ENCODE data around the gene PDGFC. TPM values are rescaled to one million over a fixed set of nuclear protein-coding genes. Genes with fewer than 3 reads are reported as not detected.

PDGFC gene
- total RNA-seq, 1 experiment from 2014 or later: 64.5 TPM

DNA sequence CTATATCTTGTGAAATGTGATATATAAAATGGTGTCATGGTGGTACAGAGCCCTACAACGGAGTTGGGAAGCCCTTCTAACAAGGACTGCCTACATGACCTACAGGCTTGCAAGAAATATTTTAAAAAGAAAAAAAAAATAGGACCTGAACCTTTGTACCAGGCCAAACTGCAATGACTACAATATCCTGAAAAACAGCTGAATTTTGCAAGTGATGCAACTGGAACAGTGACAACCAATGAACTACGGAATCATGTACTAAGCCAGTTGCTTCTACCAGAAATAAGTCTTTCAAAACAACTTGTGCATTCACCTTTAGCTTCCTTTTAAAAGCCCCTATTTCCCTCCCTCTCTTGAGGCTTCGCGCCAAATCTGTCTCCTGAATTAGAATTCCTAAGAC, 58.4 kb downstream of the PDGFC start:
- intact Hi-C loops (cut with micrococcal nuclease; ENCODE audit: unreplicated experiment): no loop called here
- no peak overlapping the region for H3K4me3 Mint-ChIP-seq (ENCODE audit: low read depth, unreplicated experiment)
- H3K27ac Mint-ChIP-seq (ENCODE audit: unreplicated experiment): no peak overlapping the region
- peaks cover 6% of the 10 kb centered on the region for H3K36me3 Mint-ChIP-seq (ENCODE audit: insufficient read depth, unreplicated experiment)
- no peak for TF ChIP-seq CTCF (IDR thresholded peaks at IDR 0.05; ENCODE audit: unreplicated experiment)
- no peaks in the 10 kb centered on the region for H3K9me3 Mint-ChIP-seq (ENCODE audit: low read depth, unreplicated experiment)
- H3K27me3 Mint-ChIP-seq (ENCODE audit: unreplicated experiment): no peaks in the 10 kb centered on the region
- CTCF ChIA-PET: no interaction called here
- no TSS peak for BruUV-seq (replicated peaks)
- no peak for DNase-seq
- H3K4me1 Mint-ChIP-seq (ENCODE audit: low read depth, unreplicated experiment): peaks cover 7% of the 10 kb centered on the region

- H3K4me3 Mint-ChIP-seq (ENCODE audit: low read depth, unreplicated experiment): no peak overlapping the region
- CTCF ChIA-PET: no interaction called here
- intact Hi-C loops (cut with micrococcal nuclease; ENCODE audit: unreplicated experiment): no loop called here
Observed at GRCh38 chr4:156909010-156909409, 62.6 kb downstream of the PDGFC start.

DNA sequence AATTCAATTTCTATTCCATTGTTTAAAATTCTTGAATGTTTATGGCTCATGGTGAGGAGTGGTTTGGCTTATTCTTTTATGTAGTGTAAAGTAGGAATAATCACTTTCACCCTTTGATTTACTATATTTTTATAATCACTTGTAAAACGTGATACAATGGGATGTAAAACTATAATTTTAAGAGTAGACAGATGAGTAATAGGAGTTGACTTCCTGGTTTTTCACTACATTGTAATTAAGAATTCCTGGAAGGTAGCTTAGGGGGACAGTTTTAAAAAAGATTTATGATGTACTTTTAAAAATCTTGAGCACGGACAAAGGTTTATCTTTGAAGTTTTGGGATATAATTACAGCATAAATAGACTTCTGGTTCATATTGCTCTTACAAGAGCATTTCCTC, 65.3 kb downstream of the PDGFC start:
- no peaks in the 10 kb centered on the region for H3K9me3 Mint-ChIP-seq (ENCODE audit: low read depth, unreplicated experiment)
- peaks cover 11% of the 10 kb centered on the region for H3K4me1 Mint-ChIP-seq (ENCODE audit: low read depth, unreplicated experiment)
- H3K4me3 Mint-ChIP-seq (ENCODE audit: low read depth, unreplicated experiment): no peak overlapping the region
- CTCF ChIA-PET: no interaction called here
- BruUV-seq (replicated peaks): no TSS peak
- H3K27ac Mint-ChIP-seq (ENCODE audit: unreplicated experiment): no peak overlapping the region
- no peak for TF ChIP-seq CTCF (IDR thresholded peaks at IDR 0.05; ENCODE audit: unreplicated experiment)
- intact Hi-C loops (cut with micrococcal nuclease; ENCODE audit: unreplicated experiment): no loop called here
- H3K27me3 Mint-ChIP-seq (ENCODE audit: unreplicated experiment): no peaks in the 10 kb centered on the region
- no peaks in the 10 kb centered on the region for H3K36me3 Mint-ChIP-seq (ENCODE audit: insufficient read depth, unreplicated experiment)
- no peak for DNase-seq

More at GRCh38 chr4:156909010-156909409, 62.6 kb downstream of the PDGFC start:
- peaks cover 7% of the 10 kb centered on the region for H3K4me1 Mint-ChIP-seq (ENCODE audit: low read depth, unreplicated experiment)
- DNase-seq: no peak
- no peaks in the 10 kb centered on the region for H3K9me3 Mint-ChIP-seq (ENCODE audit: low read depth, unreplicated experiment)
- H3K27ac Mint-ChIP-seq (ENCODE audit: unreplicated experiment): no peak overlapping the region
- TF ChIP-seq CTCF (IDR thresholded peaks at IDR 0.05; ENCODE audit: unreplicated experiment): no peak
- BruUV-seq (replicated peaks): no TSS peak
- no peaks in the 10 kb centered on the region for H3K36me3 Mint-ChIP-seq (ENCODE audit: insufficient read depth, unreplicated experiment)
- H3K27me3 Mint-ChIP-seq (ENCODE audit: unreplicated experiment): no peaks in the 10 kb centered on the region

GRCh38 chr4:156901871-156902270, 69.7 kb downstream of the PDGFC start:
- no peaks in the 10 kb centered on the region for H3K9me3 Mint-ChIP-seq (ENCODE audit: low read depth, unreplicated experiment)
- no peak for TF ChIP-seq CTCF (IDR thresholded peaks at IDR 0.05; ENCODE audit: unreplicated experiment)
- no peaks in the 10 kb centered on the region for H3K27me3 Mint-ChIP-seq (ENCODE audit: unreplicated experiment)
- no peak overlapping the region for H3K4me3 Mint-ChIP-seq (ENCODE audit: low read depth, unreplicated experiment)
- no peak overlapping the region for H3K27ac Mint-ChIP-seq (ENCODE audit: unreplicated experiment)
- DNase-seq: no peak
- intact Hi-C loops (cut with micrococcal nuclease; ENCODE audit: unreplicated experiment): no loop called here
- BruUV-seq (replicated peaks): no TSS peak
- H3K4me1 Mint-ChIP-seq (ENCODE audit: low read depth, unreplicated experiment): peaks cover 29% of the 10 kb centered on the region
- no peaks in the 10 kb centered on the region for H3K36me3 Mint-ChIP-seq (ENCODE audit: insufficient read depth, unreplicated experiment)
- CTCF ChIA-PET: no interaction called here

Data from Calu3 (cell line).